Measurements from ENCODE around the gene CNOT8. TPM values are rescaled to one million over a fixed set of nuclear protein-coding genes. Genes with fewer than 3 reads are reported as not detected.
"Not testable (repeated sequence)": the region's sequence is repeated elsewhere in the genome, so short reads cannot be mapped to it uniquely, and the experiment has no call there.

Gene CNOT8
- total and polyA plus RNA-seq, 11 donors = 11.5 to 45.6 (median 25.2) TPM

GRCh38 chr5:154829589-154830218 lies 28.7 kb upstream of the CNOT8 start:
- no peaks in the 10 kb centered on the region for H3K9me3 ChIP-seq
- no peaks in the 10 kb centered on the region for H3K27me3 ChIP-seq
- TF ChIP-seq CTCF (IDR thresholded peaks at IDR 0.05) = no peak
- no peak for TF ChIP-seq POLR2A (IDR thresholded peaks at IDR 0.05)
- no peak overlapping the region for H3K4me3 ChIP-seq
- peak overlapping the region in 1 of 12 donors; percentile 37 for H3K27ac ChIP-seq
- no peak for DNase-seq
- no peak for ATAC-seq
- 76 to 85% (median 81%) methylated on average over 4 of the region's 4 CpGs for WGBS, 4 donors
- peaks cover 0 to 18% (median 4%) of the 10 kb centered on the region in 12 donors for H3K4me1 ChIP-seq
- intact Hi-C loops (cut with DNase I) = no loop called here
- peaks cover 0 to 98% (median 49%) of the 10 kb centered on the region in 9 donors for H3K36me3 ChIP-seq

GRCh38 chr5:154830219-154830595 lies 28.2 kb upstream of the CNOT8 start:
- TF ChIP-seq CTCF (IDR thresholded peaks at IDR 0.05) = no peak
- TF ChIP-seq POLR2A (IDR thresholded peaks at IDR 0.05) = no peak
- Histone ChIP-seq H3K9me3 (no peaks in the 10 kb centered on the region), H3K27me3 (no peaks in the 10 kb centered on the region), H3K27ac (no peak overlapping the region), H3K4me3 (no peak overlapping the region), H3K4me1 (peaks cover 0 to 23% (median 9%) of the 10 kb centered on the region in 12 donors), H3K36me3 (peaks cover 0 to 94% (median 48%) of the 10 kb centered on the region in 9 donors)
- intact Hi-C loops (cut with DNase I) = no loop called here
- ATAC-seq (no peak), DNase-seq (no peak)
- 77 to 90% (median 88%) methylated on average over 7 of the region's 7 CpGs for WGBS, 4 donors

- H3K27me3 ChIP-seq = no peaks in the 10 kb centered on the region
- peaks cover 0 to 90% (median 46%) of the 10 kb centered on the region in 9 donors for H3K36me3 ChIP-seq
- peaks cover 0 to 27% (median 13%) of the 10 kb centered on the region in 12 donors for H3K4me1 ChIP-seq
- H3K27ac ChIP-seq = no peak overlapping the region
- DNase-seq (no peak), ATAC-seq (no peak)
- WGBS, 4 donors = 90 to 94% (median 91%) methylated on average over 4 of the region's 4 CpGs
- no peak overlapping the region for H3K4me3 ChIP-seq
- no peaks in the 10 kb centered on the region for H3K9me3 ChIP-seq
- TF ChIP-seq POLR2A (IDR thresholded peaks at IDR 0.05) (no peak), CTCF (IDR thresholded peaks at IDR 0.05) (no peak)
- intact Hi-C loops (cut with DNase I) = no loop called here
Observed at GRCh38 chr5:154830596-154830995, 27.8 kb upstream of the CNOT8 start.

- 89 to 93% (median 91%) methylated on average over 7 of the region's 7 CpGs for WGBS, 4 donors
- no peak for ATAC-seq
- H3K9me3 ChIP-seq = no peaks in the 10 kb centered on the region
- H3K27me3 ChIP-seq = no peaks in the 10 kb centered on the region
- no peak overlapping the region for H3K27ac ChIP-seq
- H3K4me1 ChIP-seq = peaks cover 0 to 30% (median 19%) of the 10 kb centered on the region in 12 donors
- intact Hi-C loops (cut with DNase I) = no loop called here
- no peak for DNase-seq
- no peak for TF ChIP-seq POLR2A (IDR thresholded peaks at IDR 0.05)
- no peak for TF ChIP-seq CTCF (IDR thresholded peaks at IDR 0.05)
- no peak overlapping the region for H3K4me3 ChIP-seq
- H3K36me3 ChIP-seq = peaks cover 0 to 84% (median 43%) of the 10 kb centered on the region in 9 donors
Observed at GRCh38 chr5:154831451-154831850, 27.0 kb upstream of the CNOT8 start.

- H3K4me1 ChIP-seq = peaks cover 0 to 30% (median 19%) of the 10 kb centered on the region in 12 donors
- H3K4me3 ChIP-seq; H3K9me3 ChIP-seq; ATAC-seq; intact Hi-C loops (cut with DNase I); DNase-seq; H3K27me3 ChIP-seq: not testable (repeated sequence)
- H3K36me3 ChIP-seq = peaks cover 0 to 85% (median 50%) of the 10 kb centered on the region in 9 donors
- 89 to 100% (median 99%) methylated on average over 3 of the region's 3 CpGs for WGBS, 4 donors
- peak overlapping the region in 1 of 12 donors; percentile 81 for H3K27ac ChIP-seq
Observed at GRCh38 chr5:154832804-154833203, 25.6 kb upstream of the CNOT8 start.

Measured in heart left ventricle (tissue), 16 donors.